Stomach smooth muscle (tissue), 2 donors: ENCODE results near the gene SHC4.
"Not testable (repeated sequence)": the region's sequence is repeated elsewhere in the genome, so short reads cannot be mapped to it uniquely, and the experiment has no call there.

Experiments used
- H3K27ac ChIP-seq: one replicate; pipeline ENCODE4 v1.7.0; 2013; ENCODE audit warnings: mild to moderate bottlenecking, low read length, inconsistent platforms
- H3K27me3 ChIP-seq, 2 donors: one replicate each; pipeline ENCODE4 v1.7.0; 2013; ENCODE audit warnings: low read length in 2 of 2; ENCODE audit not compliant: insufficient read depth in 2 of 2, control insufficient read depth in 1 of 2
- H3K36me3 ChIP-seq, 2 donors: one replicate each; pipeline ENCODE4 v1.7.0; 2013; ENCODE audit warnings: low read length in 2 of 2; ENCODE audit not compliant: control insufficient read depth in 2 of 2, insufficient read depth in 2 of 2
- H3K4me1 ChIP-seq: one replicate; pipeline ENCODE4 v1.7.0; 2013; ENCODE audit warnings: low read length; ENCODE audit not compliant: control insufficient read depth, insufficient read depth
- H3K4me3 ChIP-seq, 2 donors: one replicate each; pipeline ENCODE4 v1.7.0; 2013; ENCODE audit warnings: low read length in 2 of 2
- H3K9ac ChIP-seq, 2 donors: one replicate each; pipeline ENCODE4 v1.7.0; 2013; ENCODE audit warnings: low read length in 2 of 2, mild to moderate bottlenecking in 1 of 2
- H3K9me3 ChIP-seq, 2 donors: one replicate each; pipeline ENCODE4 v1.7.0; 2013; ENCODE audit warnings: low read length in 2 of 2; ENCODE audit not compliant: control insufficient read depth in 2 of 2
- donor health status: healthy.
- donor health status: Pancreatic carcinoma.

SHC4 gene

DNA sequence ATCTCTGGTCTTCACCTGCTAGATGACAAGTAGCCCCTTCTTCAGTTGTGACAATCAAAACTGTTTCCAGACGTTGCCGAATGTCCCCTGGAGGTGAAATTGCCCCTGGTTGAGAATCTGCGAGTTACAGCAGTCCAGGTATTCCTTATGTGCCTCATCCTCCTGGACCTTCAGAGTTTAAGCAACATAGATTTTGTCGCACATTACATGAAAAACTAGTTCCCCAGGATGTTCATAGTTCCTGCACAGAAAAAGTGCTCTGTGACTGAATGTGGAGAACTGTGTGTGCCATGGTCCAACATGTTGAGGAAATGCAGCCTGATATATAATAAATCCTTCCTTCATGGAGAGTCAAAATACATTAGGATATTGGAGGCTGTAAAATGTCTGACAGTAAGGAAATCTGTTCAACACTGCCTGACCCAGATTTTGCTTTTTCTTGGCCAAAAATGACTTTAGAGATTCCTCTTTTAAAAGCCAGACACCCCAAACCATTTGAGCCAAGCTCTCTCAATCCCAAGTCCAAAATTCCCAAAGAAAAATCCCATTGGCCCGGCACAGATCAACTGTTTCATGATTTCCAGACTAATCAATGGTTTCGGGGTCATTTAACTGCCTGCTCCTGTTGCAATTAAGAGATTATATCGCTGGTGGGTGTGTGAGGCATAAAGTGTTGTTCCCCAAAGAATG lies 20.4 kb upstream of the SHC4 start:
- Histone ChIP-seq H3K27ac (peak overlapping the region; percentile 37), H3K4me3 (no peak overlapping the region), H3K36me3 (peaks cover 3% of the 10 kb centered on the region in 2 donors), H3K4me1 (peaks cover 24% of the 10 kb centered on the region), H3K9ac (no peak overlapping the region), H3K9me3 (no peaks in the 10 kb centered on the region), H3K27me3 (no peaks in the 10 kb centered on the region)

DNA sequence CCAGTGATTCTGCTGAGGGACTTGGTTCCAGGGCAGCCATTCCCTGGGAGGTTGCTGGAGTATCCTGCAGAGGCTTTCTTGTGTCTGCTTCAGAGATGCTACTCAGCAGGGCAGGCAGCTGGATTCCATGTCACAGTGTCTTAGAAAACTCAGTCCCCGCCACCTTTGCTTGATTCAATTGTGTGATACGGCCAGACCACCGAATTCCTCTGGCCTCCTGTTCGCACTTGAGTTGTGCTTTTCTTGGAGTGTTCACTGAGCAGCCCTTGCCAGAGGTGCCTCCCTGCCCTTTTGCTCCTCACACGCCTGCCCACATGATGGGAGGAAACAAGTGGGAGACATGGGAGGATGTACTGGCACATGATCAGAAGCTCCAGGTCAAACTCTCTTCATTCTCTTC lies 19.6 kb upstream of the SHC4 start:
- Histone ChIP-seq H3K9me3 (no peaks in the 10 kb centered on the region), H3K4me3 (no peak overlapping the region), H3K36me3 (peaks cover 3% of the 10 kb centered on the region in 2 donors), H3K4me1 (peaks cover 24% of the 10 kb centered on the region), H3K27ac (no peak overlapping the region), H3K27me3 (no peaks in the 10 kb centered on the region), H3K9ac (no peak overlapping the region)

DNA sequence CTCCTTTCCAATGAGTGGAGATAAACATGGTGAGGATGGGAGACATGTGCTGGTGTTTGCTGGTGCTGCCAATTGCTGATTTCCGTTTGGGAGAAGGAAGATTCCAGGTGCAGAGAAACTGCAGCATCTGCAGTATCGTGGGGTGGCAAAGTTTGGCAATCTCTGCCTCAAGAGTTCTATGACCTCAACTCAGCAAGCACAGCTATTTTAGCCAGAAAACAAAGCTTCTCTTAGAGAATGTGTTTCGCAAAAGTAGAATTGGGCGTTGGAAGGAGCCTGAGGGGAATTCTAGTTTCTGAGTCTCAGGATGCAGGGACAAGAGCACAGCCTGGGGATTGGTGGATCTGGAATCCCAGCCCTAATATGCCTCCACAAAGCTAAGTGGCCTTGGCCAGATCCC lies 18.2 kb upstream of the SHC4 start:
- H3K4me3 ChIP-seq, result no peak overlapping the region
- no peaks in the 10 kb centered on the region for H3K27me3 ChIP-seq
- H3K9me3 ChIP-seq, result no peaks in the 10 kb centered on the region
- no peaks in the 10 kb centered on the region for H3K36me3 ChIP-seq
- peaks cover 24% of the 10 kb centered on the region for H3K4me1 ChIP-seq
- no peak overlapping the region for H3K27ac ChIP-seq
- no peak overlapping the region for H3K9ac ChIP-seq

DNA sequence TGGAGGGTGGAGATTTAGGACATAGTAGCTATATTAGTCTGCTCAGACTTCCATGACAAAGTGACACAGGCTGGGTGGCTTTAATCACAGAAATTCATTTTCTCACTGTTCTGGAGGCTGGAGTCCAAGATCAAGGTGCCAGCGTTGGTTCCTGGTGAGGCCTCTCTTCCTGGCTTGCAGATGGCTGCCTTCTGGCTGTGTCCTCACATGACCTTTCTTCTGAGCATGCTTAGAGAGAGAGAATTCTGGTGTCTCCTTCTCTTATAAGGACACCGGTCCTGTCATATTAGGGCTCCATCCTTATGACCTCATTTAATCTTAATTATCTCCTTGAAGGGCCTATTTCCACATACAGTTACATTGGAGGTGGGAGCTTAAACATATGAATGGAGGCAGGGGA lies 14.9 kb upstream of the SHC4 start:
- Histone ChIP-seq H3K9ac (no peak overlapping the region), H3K9me3 (no peaks in the 10 kb centered on the region), H3K4me3 (no peak overlapping the region), H3K36me3 (no peaks in the 10 kb centered on the region), H3K27me3 (no peaks in the 10 kb centered on the region), H3K27ac (no peak overlapping the region), H3K4me1 (peaks cover 13% of the 10 kb centered on the region)

DNA sequence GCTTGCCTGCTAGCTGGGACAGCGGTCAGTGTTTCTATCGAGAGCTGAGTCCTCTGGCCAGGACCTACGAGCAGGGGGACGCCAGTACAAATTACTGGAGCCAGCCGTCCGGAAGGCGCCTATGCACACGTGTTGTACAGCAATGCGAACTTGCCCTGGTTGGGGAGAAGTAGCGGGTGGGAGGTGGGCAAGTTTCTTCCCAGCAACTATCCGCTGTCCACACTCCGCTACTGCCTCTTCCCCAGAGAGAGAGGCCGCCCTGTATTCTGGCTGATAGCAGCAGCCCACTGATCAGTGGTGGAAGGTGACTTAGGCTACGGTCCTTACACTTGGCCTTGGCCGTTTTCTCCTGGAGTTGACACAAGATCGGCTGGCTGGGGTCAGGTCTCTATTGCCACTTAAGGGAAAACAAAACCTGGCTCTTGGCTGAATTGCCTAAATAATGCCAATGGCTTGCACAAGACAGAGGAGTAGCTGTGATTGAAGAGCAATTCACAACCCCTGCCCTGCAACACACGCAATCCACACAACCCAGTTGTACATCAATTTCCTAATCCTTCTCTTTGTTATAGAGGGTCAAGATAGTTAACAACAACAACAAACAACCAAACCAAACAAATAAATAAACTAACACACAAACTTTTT lies 12.8 kb upstream of the SHC4 start:
- H3K36me3 ChIP-seq, result no peaks in the 10 kb centered on the region
- peaks cover 7% of the 10 kb centered on the region for H3K4me1 ChIP-seq
- peak overlapping the region; percentile 68 to 75 for H3K9ac ChIP-seq
- no peaks in the 10 kb centered on the region for H3K9me3 ChIP-seq
- peak overlapping the region; percentile 66 for H3K27ac ChIP-seq
- H3K4me3 ChIP-seq, result peak overlapping the region in 1 of 2 donors; percentile 79
- no peaks in the 10 kb centered on the region for H3K27me3 ChIP-seq

DNA sequence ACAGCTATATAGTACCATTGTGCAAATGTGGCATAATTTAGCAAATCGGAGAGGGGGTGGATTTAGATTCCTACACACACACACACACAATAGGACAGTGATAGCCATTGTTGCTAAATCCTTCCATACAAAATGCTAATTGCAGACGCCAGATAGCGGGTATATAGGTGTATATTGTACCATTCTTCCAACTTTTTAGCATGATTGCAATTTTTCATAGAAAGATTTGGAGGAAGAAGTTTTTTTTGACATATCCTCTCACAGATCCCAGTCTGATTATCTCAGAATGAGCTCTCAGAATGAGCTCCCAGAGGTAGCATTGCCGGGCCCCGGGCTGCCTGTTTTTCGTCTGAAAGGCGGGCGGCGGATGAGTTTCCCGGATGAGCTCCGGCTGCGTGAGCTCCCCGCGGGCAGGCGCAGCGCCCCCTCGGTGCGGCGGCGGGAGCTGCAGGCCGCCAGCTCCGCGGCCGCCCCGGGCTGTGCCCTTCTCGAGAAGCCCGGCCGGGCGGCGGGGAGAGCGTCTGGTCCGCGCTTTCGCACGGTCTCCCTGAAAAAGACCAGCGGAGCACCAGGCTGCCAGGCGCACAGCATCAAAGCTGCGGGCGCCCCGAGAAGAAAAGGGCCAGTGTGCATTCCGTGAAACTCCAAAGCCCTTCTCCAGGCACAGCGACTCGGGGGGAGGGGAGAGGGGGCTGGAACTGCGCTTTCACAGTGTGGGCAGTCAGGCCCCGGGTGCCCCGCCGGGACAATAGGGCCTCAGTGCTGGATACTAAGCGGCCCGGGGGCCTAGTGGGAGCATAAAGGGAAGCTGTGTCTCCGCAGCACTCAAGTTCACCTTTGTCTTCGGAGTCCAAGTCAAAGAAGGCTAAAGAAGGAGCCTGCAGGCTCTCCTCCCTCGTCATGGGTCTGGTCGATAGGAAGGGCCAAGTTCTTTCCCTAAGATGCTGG lies 12.0 kb upstream of the SHC4 start:
- H3K36me3 ChIP-seq, result no peaks in the 10 kb centered on the region
- H3K27ac ChIP-seq, result peak overlapping the region; percentile 66
- peak overlapping the region; percentile 54 to 79 for H3K4me3 ChIP-seq
- H3K27me3 ChIP-seq, result no peaks in the 10 kb centered on the region
- H3K4me1 ChIP-seq, result peaks cover 7% of the 10 kb centered on the region
- H3K9me3 ChIP-seq, result no peaks in the 10 kb centered on the region
- peak overlapping the region; percentile 68 to 75 for H3K9ac ChIP-seq

DNA sequence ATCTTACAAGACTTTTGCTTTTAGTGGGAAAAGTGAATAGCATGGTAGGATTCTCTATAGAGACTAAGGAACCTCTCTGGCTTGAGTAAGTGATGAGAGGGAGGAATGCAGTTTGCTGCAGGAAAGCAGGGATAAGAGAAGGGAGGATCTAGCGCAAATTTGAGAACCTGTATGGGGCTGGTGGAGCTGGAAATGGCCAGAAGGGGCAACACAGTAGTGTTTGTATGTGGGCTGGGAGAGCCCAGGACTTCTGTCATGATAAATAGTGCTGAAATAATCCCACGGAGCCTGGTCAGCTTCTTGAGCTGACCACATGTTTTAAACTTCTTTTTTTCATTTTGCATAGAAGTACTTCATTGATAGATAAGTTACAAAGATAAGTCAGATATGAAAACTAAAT lies 11.2 kb upstream of the SHC4 start:
- Histone ChIP-seq H3K36me3 (no peaks in the 10 kb centered on the region), H3K9ac (peak overlapping the region; percentile 29 to 61), H3K27me3 (no peaks in the 10 kb centered on the region), H3K4me3 (no peak overlapping the region), H3K9me3 (no peaks in the 10 kb centered on the region), H3K27ac (no peak overlapping the region), H3K4me1 (peaks cover 7% of the 10 kb centered on the region)

DNA sequence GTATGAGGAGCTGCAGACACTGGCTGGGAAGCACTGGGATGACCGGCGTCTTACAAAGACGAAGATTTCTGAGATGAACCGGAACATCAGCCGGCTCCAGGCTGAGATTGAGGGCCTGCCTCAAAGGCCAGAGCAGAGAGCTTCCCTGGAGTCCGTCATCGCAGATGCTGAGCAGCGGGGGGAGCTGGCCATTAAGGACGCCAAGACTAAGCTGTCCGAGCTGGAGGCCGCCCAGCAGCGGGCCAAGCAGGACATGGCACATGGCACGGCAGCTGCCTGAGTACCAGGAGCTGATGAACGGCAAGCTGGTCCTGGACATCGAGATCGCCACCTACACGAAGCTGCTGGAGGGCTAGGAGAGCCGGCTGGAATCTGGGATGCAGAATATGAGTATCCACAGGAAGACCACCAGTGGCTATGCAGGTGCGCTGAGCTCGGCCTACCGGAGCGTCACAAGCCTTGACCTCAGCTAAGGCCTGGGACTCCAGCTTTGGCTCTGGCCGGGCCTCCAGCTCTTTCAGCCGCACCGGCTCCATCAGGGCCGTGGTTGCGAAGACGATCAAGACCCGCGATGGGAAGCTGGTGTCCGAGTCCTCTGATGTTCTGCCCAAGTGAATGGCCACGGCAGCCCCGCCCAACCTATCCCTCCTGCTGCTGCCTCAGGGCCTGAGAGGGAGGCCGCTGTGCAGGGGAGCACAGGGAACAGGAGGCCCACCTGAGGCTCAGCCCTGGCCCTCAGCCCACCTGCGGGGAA lies 9.2 kb upstream of the SHC4 start:
- no peak overlapping the region for H3K4me3 ChIP-seq
- no peaks in the 10 kb centered on the region for H3K36me3 ChIP-seq
- no peak overlapping the region for H3K27ac ChIP-seq
- no peaks in the 10 kb centered on the region for H3K9me3 ChIP-seq
- no peak overlapping the region for H3K9ac ChIP-seq
- H3K4me1 ChIP-seq, result peaks cover 7% of the 10 kb centered on the region
- peaks cover 0 to 2% of the 10 kb centered on the region in 2 donors for H3K27me3 ChIP-seq

DNA sequence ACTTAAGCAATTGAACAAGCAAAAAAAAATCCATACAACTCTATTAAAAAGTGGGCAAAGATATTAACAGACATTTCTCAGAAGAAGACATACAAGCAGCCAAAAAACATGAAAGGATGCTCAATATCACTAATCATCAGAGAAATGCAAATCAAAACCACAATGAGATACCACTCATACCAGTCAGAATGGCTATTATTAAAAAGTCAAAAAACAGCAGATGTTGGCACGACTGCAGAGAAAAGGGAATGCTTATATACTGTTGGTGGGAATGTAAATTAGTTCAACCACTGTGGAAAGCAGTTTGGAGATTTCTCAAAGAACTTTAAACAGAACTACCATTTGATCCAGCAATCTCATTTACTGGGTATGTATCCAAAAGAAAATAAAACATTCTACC lies 7.2 kb upstream of the SHC4 start:
- H3K9ac ChIP-seq, H3K4me3 ChIP-seq, H3K36me3 ChIP-seq, H3K9me3 ChIP-seq, H3K4me1 ChIP-seq, H3K27ac ChIP-seq, H3K27me3 ChIP-seq: not testable (repeated sequence)

DNA sequence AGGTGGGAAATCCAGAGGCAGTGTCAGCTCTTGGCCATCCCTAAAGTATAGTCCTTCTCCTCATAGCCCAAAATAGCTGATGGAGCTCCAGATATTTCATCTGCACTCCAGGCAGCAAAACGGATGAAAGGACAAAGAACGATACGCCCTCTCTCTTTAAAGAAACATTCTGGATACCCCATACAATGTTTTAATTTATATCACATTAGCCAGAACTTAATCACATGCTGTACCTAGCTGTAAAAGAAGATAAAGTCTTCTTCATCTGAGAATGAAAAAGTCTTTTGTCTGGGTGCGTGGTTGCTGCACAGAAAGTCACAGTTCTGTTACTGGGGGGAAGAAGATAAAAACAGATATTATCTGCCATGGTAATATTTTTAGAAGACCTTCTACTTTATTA lies 4.3 kb upstream of the SHC4 start:
- no peak overlapping the region for H3K9ac ChIP-seq
- H3K36me3 ChIP-seq, result no peaks in the 10 kb centered on the region
- no peak overlapping the region for H3K27ac ChIP-seq
- peaks cover 9% of the 10 kb centered on the region for H3K4me1 ChIP-seq
- H3K4me3 ChIP-seq, result no peak overlapping the region
- H3K9me3 ChIP-seq, result no peaks in the 10 kb centered on the region
- H3K27me3 ChIP-seq, result peaks cover 0 to 13% of the 10 kb centered on the region in 2 donors
